Measurements from ENCODE around the gene RELA.

GRCh38 chr11:65651339-65651588 lies 11.5 kb downstream of the RELA start:
- TF ChIP-seq, protein P1, sequence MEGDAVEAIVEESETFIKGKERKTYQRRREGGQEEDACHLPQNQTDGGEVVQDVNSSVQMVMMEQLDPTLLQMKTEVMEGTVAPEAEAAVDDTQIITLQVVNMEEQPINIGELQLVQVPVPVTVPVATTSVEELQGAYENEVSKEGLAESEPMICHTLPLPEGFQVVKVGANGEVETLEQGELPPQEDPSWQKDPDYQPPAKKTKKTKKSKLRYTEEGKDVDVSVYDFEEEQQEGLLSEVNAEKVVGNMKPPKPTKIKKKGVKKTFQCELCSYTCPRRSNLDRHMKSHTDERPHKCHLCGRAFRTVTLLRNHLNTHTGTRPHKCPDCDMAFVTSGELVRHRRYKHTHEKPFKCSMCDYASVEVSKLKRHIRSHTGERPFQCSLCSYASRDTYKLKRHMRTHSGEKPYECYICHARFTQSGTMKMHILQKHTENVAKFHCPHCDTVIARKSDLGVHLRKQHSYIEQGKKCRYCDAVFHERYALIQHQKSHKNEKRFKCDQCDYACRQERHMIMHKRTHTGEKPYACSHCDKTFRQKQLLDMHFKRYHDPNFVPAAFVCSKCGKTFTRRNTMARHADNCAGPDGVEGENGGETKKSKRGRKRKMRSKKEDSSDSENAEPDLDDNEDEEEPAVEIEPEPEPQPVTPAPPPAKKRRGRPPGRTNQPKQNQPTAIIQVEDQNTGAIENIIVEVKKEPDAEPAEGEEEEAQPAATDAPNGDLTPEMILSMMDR (IDR thresholded peaks at IDR 0.05): no peak
- no peak for TF ChIP-seq POLR2A (IDR thresholded peaks at IDR 0.05)

Measured in esophagus squamous epithelium (tissue), 4 donors.